GM13977 (cell line): ENCODE measurements around the gene ERC1.

ENCODE experiments used
- DNase-seq: peaks from one replicate; pipeline ENCODE4 v3.0.0; 2012; ENCODE audit warnings: low spot score
- CTCF ChIP-seq: IDR thresholded peaks from 2 replicates; pipeline ENCODE4 v1.5.1; 2012; ENCODE audit warnings: mild to moderate bottlenecking, control low read depth; ENCODE audit not compliant: insufficient read depth; ENCODE audit errors: extremely low read depth, missing control alignments
- in situ Hi-C: fragments of 300-500 bp; cut with MboI; formaldehyde crosslinking; loops from one replicate; pipeline ENCODE4 v1.12.0; 2022; ENCODE audit warnings: low sequenced_read_pairs, low pct_unique_long_range_greater_than_20kb, mixed read lengths, inconsistent platforms; ENCODE audit not compliant: unreplicated experiment

The ERC1 gene

GRCh38 chr12:966724-967123 is 24.3 kb upstream of the ERC1 start:
- no peak for DNase-seq
- in situ Hi-C loops: no loop called here
- TF ChIP-seq CTCF: no peak

GRCh38 chr12:967641-968040 is 23.4 kb upstream of the ERC1 start:
- in situ Hi-C loops: no loop called here
- no peak for TF ChIP-seq CTCF
- DNase-seq: no peak

- no peak for DNase-seq
- in situ Hi-C loops: no loop called here
- TF ChIP-seq CTCF: no peak
Observed at GRCh38 chr12:968545-968944, 22.5 kb upstream of the ERC1 start.

GRCh38 chr12:969821-970220 is 21.2 kb upstream of the ERC1 start:
- DNase-seq: no peak
- TF ChIP-seq CTCF: no peak
- in situ Hi-C loops: no loop called here

- no peak for TF ChIP-seq CTCF
- in situ Hi-C loops: no loop called here
- no peak for DNase-seq
Observed at GRCh38 chr12:971991-972390, 19.0 kb upstream of the ERC1 start.

- no peak for TF ChIP-seq CTCF
- in situ Hi-C loops: no loop called here
- DNase-seq: no peak
Observed at GRCh38 chr12:974271-974862, 16.7 kb upstream of the ERC1 start.

GRCh38 chr12:976644-977043 is 14.4 kb upstream of the ERC1 start:
- in situ Hi-C loops: no loop called here
- no peak for TF ChIP-seq CTCF
- DNase-seq: no peak
